ENCODE measurements around the gene TBL3.
"Not testable (repeated sequence)": the region's sequence is repeated elsewhere in the genome, so short reads cannot be mapped to it uniquely, and the experiment has no call there.

Gene TBL3

GRCh38 chr16:1971796-1972489, at the start of gene TBL3:
TSS of gene TBL3 (plus strand) at chr16:1972053. CDS start at chr16:1972165, 112 bp downstream.
- peak; percentile 96 for DNase-seq

DNA sequence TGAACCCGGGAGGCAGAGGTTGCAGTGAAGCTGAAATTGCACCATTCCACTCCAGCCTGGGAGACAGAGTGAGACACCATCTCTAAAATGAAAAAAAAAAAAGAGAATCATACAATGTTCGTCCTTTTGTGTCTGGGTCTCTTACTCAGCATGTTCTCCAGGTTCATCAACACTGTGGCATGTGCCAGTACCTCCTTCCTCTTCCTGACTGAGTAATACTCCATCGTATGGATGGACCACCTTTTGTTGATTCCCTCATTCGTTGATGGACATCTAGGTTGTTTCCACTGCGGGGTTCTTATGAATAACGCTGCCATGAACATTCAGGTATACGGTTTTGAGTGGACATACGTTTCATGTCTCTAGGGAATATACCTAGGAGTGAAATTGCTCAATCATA, 49.5 kb upstream of the TBL3 start:
- no peak for DNase-seq

GRCh38 chr16:1923299-1924034, 48.4 kb upstream of the TBL3 start:
- DNase-seq, result no peak

DNA sequence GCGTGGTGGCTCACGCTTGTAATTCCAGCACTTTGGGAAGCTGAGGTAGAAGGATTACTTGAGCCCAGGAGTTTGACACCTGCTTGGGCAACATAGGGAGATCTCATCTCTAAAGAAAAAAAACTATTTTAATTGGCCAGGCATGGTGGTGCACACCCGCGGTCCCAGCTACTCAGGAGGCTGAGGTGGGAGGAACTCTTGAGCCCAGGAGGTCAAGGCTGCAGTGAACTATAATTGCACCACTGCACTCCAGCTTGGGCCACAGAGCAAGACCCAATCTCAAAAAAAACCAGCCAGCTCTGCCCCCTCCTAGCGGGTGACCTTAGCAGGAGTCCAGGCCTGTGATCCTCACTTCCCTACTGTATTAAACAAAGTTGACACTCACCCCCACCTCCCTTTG, 47.8 kb upstream of the TBL3 start:
- no peak for DNase-seq

- DNase-seq, result no peak
Measured at GRCh38 chr16:1926271-1926670, 45.6 kb upstream of the TBL3 start.

- DNase-seq, result peak; percentile 42
Measured at GRCh38 chr16:1929105-1929504, 42.7 kb upstream of the TBL3 start.

GRCh38 chr16:1929578-1930337, 42.1 kb upstream of the TBL3 start:
- peak; percentile 93 for DNase-seq

DNA sequence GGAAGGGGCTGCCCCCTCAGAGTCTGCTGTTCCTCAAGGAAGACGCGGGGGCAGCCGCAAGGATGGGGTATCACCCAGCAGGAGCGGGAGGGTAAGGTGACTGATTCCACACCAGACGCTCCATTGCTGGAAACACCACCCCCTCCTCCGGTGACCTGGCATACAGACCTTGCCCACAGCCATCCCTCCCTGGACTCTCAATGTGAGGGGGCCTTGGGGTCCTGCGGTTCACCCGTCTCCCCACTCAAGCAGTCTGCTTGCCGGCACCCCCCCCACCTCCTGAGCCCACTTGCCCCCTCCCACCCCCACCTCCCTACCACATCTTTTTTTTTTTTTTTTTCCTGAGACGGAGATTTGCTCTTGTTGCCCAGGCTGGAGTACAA, 41.5 kb upstream of the TBL3 start:
- DNase-seq, result no peak

DNA sequence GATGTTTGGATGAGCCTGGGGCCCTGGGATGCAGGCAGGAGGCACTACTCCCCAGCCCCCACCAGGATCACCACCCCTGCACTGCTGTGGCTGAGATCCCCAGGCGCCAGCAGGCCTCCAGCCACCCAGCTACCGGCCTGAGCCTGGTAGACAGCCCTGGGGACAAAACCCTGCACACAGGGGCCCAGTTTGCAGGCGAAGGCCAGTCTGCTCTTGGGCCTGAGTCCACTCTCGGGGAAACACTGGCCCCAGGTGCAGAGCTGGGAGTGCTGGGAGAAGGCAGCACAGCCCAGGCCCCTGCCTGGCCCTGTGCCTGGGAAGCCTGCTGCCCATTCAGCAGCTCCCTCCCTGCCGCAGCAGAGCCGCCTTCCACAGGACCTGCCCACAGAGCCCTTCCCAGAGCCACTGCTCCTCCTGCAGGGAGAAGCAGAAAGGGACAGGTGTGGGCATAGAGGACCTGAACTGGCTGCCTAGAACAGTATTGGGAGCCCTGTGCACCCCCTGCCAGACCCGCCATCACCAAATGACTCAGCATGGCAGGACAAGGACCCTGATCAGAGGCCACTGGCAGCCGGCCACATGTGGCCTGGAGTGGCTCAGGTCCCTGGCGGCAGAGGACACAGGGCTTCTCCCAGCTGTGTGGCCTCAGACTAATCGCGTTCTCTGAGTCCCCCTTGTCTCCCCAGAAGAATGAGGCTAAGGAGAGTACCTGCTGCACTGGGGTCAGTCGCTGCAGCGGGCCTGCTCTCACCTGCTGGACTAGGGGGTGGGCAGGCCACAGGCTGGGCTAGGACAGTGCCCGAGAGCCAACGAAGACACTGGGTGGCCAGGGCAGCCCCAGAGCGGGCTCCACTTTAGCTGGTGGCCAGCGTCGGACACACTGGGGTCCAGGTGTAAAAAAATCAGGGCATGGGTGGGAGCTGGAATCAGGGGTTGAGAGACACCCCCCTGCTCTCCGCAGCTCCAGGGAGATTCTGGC, 39.5 kb upstream of the TBL3 start:
- DNase-seq, result no peak

DNA sequence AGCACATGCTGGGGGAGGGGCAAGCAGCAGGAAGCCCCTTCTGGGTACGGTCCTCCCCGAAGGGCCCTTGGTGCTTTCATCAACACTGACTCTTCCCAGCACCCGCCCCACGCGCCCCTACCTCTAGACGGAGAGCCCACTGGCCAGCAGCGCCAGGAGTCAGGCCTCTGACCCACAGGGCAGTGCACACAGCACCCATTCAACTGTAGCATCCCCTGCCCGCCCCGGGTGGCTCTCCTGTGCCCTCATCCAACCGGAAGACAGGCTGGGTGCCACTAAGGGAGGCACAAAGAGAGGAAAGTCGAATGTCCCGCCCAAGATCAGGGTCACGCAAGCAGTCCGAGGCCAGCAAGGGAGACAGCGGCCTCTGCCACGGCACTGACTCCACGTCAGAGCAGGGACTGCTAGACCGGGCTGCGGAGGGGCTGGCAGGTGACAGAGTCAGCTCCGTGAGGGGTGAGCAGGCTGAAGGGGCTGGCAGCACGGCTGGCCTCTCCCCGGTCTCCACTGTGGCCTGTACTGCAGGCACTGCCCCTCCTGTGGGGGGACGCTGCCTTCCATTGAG, 38.7 kb upstream of the TBL3 start:
- no peak for DNase-seq

DNA sequence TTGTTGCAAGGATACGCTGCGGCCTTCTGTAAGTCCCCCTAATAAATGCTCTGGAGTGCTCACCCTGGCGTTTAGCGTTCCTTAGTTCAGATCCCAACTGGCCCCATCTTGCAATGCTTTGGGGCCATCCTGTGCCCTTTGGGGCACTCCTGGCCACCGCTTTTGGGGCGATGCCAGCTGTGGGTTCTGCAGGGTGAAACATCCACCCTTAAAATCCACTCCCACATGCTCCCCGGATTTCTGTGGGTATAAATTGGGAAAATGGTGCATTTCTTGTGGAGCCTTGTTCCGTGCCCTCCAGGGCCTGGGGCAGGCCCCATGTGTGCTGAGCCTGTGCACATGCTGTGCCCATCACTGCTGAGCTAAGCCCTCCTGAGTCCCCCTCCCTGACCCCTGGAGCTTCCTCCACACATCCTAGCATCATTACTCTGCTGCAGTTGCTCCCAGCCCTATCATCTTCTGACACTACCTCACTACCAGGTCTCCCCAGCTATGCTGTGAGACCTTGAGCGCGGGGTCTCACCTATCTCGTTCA, 34.8 kb upstream of the TBL3 start:
- no peak for DNase-seq

DNA sequence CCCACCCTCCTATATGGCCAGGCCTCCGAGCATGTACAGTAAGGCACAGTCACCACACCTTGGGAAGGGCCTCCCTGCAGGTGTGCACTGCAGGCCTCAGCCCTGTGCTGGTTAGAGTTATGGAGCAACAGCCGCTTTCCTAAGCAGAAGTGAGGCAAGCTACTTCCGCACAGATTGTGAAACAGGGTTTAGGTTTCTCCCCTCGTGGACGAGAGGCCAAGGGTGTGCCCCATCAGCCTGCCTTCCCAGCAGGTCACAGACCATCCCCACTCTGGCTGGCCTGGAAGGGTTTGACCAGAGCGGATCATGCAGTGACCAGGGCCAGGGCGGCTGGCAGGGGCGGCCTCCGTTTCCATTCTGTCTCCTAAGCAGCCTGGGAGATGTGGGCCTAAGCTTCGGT, 33.5 kb upstream of the TBL3 start:
- no peak for DNase-seq

- DNase-seq, result no peak
Measured at GRCh38 chr16:1938910-1939309, 32.9 kb upstream of the TBL3 start.

DNA sequence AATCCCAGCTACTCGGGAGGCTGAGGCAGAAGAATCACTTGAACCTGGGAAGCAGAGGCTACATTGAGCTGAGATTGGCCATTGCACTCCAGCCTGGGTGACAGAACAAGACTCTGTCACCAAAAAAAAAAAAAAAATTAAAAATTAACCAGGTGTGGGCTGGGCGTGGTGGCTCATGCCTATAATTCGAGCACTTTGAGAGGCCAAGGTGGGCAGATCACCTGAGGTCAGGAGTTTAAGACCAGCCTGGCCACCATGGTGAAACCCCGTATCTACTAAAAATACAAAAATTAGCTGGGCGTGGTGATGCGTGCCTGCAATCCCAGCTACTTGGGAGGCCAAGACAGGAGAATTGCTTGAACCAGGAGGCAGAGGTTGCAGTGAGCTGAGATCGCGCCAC, 32.0 kb upstream of the TBL3 start:
- not testable (repeated sequence) for DNase-seq

- DNase-seq, result no peak
Measured at GRCh38 chr16:1940273-1941161, 31.3 kb upstream of the TBL3 start.

DNA sequence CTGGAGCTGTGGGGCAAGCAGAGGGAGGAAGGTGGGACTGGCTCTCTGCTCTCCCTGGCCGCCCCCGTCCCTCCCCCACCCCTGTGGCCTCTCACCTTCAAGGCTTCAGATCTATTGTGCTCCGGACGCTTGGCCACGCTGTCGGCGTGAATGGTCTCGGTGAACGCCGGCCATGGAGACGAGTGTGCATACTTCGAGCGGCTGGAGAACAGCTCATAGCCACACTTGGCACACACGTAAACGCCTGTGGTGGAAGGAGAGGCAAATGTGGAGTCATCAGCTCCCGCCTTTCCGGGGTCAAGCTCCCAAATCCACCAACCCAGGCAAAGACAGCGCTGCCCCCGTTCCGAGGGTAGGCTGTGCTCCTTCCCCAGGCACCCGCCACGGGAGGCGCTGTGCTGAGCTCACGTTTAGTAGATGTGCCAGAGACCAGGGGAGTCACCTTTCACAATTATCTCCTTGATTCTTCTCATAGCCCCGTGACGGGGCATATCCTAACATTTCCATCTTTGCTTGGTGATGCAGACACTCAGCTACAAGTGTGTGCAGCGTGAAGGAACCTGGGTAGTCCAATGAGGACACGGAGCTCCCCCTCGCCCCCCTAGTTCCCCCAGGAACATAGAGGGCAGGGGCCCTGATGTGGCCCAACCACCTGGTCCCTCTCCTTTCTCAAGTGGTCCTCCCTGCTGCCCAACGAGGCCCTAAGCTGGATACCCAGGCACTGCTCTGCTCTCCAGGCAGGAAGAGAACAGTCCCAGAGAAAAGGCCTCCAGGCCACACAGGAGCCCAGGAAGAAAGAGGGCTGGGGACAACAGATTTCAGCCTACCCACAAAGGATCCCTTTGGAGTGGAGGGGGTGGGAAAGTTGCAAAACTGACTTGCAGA, 30.4 kb upstream of the TBL3 start:
- no peak for DNase-seq

GRCh38 chr16:1942047-1942809, 29.6 kb upstream of the TBL3 start:
- DNase-seq, result peak; percentile 40

GRCh38 chr16:1942810-1943726, 28.8 kb upstream of the TBL3 start, which contains the start of gene MSRB1:
TSS of gene MSRB1 (minus strand) at chr16:1943199. CDS start at chr16:1943156, 43 bp downstream.
- peak; percentile 100 for DNase-seq

Data from stimulated activated CD4-positive, alpha-beta T cell treated with anti-CD3 and anti-CD28 coated beads, Interleukin-15, amount 100 ng/mL, for 24 hours (primary cell).